Naive thymus-derived CD4-positive, alpha-beta T cell (primary cell): ENCODE measurements around the gene GAL3ST1. TPM values are rescaled to one million over a fixed set of nuclear protein-coding genes. Genes with fewer than 3 reads are reported as not detected.
"Not testable (repeated sequence)": the region's sequence is repeated elsewhere in the genome, so short reads cannot be mapped to it uniquely, and the experiment has no call there.

Source experiments
- ATAC-seq: fragments of 150-1000 bp; cut with Tn5 transposase; 2 replicates; pipeline ENCODE4 v1.10.0; 2021; ENCODE audit warnings: mild to moderate bottlenecking, moderate library complexity
- CTCF ChIA-PET: fragments of 350-600 bp; sonication (Branson Sonifier 250); formaldehyde crosslinking; loops from one replicate; lab custom pipeline; 2021; ENCODE audit warnings: antibody characterized with exemption; lab: Charles Lee
- POLR2A ChIA-PET: fragments of 350-600 bp; sonication (Branson Sonifier 250); formaldehyde crosslinking; loops from one replicate; lab custom pipeline; 2021; ENCODE audit warnings: antibody characterized with exemption, inconsistent platforms; lab: Charles Lee
- DNase-seq, 9 donors: peaks; one replicate each; pipeline versions ENCODE4 v3.0.0 to v3.0.0-alpha.2; 2020 to 2022; ENCODE audit warnings: mixed read lengths in 1 of 9
- H3K27ac ChIP-seq: one replicate; pipeline ENCODE4 v1.7.0; 2013; ENCODE audit warnings: mild to moderate bottlenecking, low read depth, low read length, moderate library complexity
- H3K27me3 ChIP-seq, 2 donors: one replicate each; pipeline ENCODE4 v1.7.0; 2013; ENCODE audit warnings: low read length in 2 of 2, mild to moderate bottlenecking in 2 of 2, moderate library complexity in 2 of 2; ENCODE audit not compliant: control insufficient read depth in 2 of 2, insufficient read depth in 2 of 2
- H3K36me3 ChIP-seq, 3 experiments: 1 replicate in 2 of 3; 2 replicates in 1 of 3; pipeline ENCODE4 v1.7.0; 2013; ENCODE audit warnings: low read length in 3 of 3, mild to moderate bottlenecking in 3 of 3, moderate library complexity in 1 of 3; ENCODE audit not compliant: insufficient read depth in 3 of 3, control insufficient read depth in 2 of 3
- H3K4me1 ChIP-seq, 2 donors: one replicate each; pipeline ENCODE4 v1.7.0; 2013; ENCODE audit warnings: low read length in 2 of 2, mild to moderate bottlenecking in 2 of 2, moderate library complexity in 1 of 2; ENCODE audit not compliant: control insufficient read depth in 2 of 2, insufficient read depth in 2 of 2
- H3K4me3 ChIP-seq: 2 replicates; pipeline ENCODE4 v1.7.0; 2013; ENCODE audit warnings: mild to moderate bottlenecking, low read length
- H3K9me3 ChIP-seq, 3 experiments: 1 replicate in 2 of 3; 2 replicates in 1 of 3; pipeline ENCODE4 v1.7.0; 2013; ENCODE audit warnings: low read length in 3 of 3; ENCODE audit not compliant: control insufficient read depth in 2 of 3
- H3K27ac Mint-ChIP-seq, 9 donors: one replicate each; pipeline ENCODE4 v1.8.0; 2020 to 2022; ENCODE audit warnings: mixed read lengths in 9 of 9, mild to moderate bottlenecking in 8 of 9, moderate library complexity in 5 of 9, inconsistent platforms in 2 of 9
- H3K27me3 Mint-ChIP-seq, 5 donors: one replicate each; pipeline ENCODE4 v1.8.0; 2021 to 2022; ENCODE audit warnings: mixed read lengths in 5 of 5, mild to moderate bottlenecking in 1 of 5
- H3K36me3 Mint-ChIP-seq, 5 donors: one replicate each; pipeline ENCODE4 v1.8.0; 2020 to 2022; ENCODE audit warnings: mixed read lengths in 5 of 5, mild to moderate bottlenecking in 3 of 5, inconsistent platforms in 1 of 5
- H3K4me1 Mint-ChIP-seq, 7 donors: one replicate each; pipeline ENCODE4 v1.8.0; 2020 to 2022; ENCODE audit warnings: mixed read lengths in 7 of 7, mild to moderate bottlenecking in 3 of 7, inconsistent platforms in 1 of 7
- H3K4me3 Mint-ChIP-seq, 10 donors: one replicate each; pipeline ENCODE4 v1.8.0; 2020 to 2022; ENCODE audit warnings: mild to moderate bottlenecking in 10 of 10, mixed read lengths in 10 of 10, moderate library complexity in 6 of 10, inconsistent platforms in 2 of 10
- H3K9me3 Mint-ChIP-seq, 11 donors: one replicate each; pipeline ENCODE4 v1.8.0; 2020 to 2022; ENCODE audit warnings: mixed read lengths in 11 of 11, mild to moderate bottlenecking in 4 of 11, inconsistent platforms in 1 of 11, moderate library complexity in 1 of 11
- intact Hi-C, 2 donors: fragments of 100-400 bp; cut with micrococcal nuclease; formaldehyde crosslinking; loops; one replicate each; pipeline ENCODE4 v1.15.1; 2023
- polyA plus RNA-seq, 2 donors: library from polyadenylated mRNA; unstranded; fragments of 300-500 nt; fragmentation: Illumina TruSeq; gene quantifications; one replicate each; pipeline ENCODE4 v1.2.3, GENCODE V29; 2021
- total RNA-seq, 6 experiments: library from RNA in 5 of 6; stranded (reverse) in 5 of 6; gene quantifications; 1 replicate in 5 of 6; 2 replicates in 1 of 6; pipeline ENCODE4 v1.2.3 and lab custom pipeline; 2021 to 2026

GAL3ST1 gene
- total and polyA plus RNA-seq, 7 experiments from 2014 or later: 0.21 to 4.8 (median 2.4) TPM; not detected in 2

GRCh38 chr22:30600921-30601320 is 26.5 kb upstream of the GAL3ST1 start:
- H3K36me3 Mint-ChIP-seq: no peaks in the 10 kb centered on the region
- CTCF ChIA-PET: interaction anchor here (0.6 to 1.1 kb wide), 4 partner anchors 12 to 1262 kb away, joined by 3 to 5 read pairs (median 4); no protein-coding TSS in a partner anchor
- ATAC-seq (peak; percentile 37), DNase-seq (no peak)
- no peaks in the 10 kb centered on the region for H3K36me3 ChIP-seq
- no peak overlapping the region for H3K27ac Mint-ChIP-seq
- no peak overlapping the region for H3K27ac ChIP-seq
- H3K27me3 ChIP-seq: no peaks in the 10 kb centered on the region
- no peak overlapping the region for H3K4me3 Mint-ChIP-seq
- intact Hi-C loops: no loop called here
- no peaks in the 10 kb centered on the region for H3K4me1 ChIP-seq
- POLR2A ChIA-PET: no interaction called here
- H3K4me1 Mint-ChIP-seq: peaks cover 9 to 15% (median 11%) of the 10 kb centered on the region in 7 donors
- peaks cover 0 to 3% (median 0%) of the 10 kb centered on the region in 11 donors for H3K9me3 Mint-ChIP-seq
- peaks cover 0 to 2% (median 0%) of the 10 kb centered on the region in 5 donors for H3K27me3 Mint-ChIP-seq
- H3K4me3 ChIP-seq: no peak overlapping the region
- H3K9me3 ChIP-seq: no peaks in the 10 kb centered on the region

DNA sequence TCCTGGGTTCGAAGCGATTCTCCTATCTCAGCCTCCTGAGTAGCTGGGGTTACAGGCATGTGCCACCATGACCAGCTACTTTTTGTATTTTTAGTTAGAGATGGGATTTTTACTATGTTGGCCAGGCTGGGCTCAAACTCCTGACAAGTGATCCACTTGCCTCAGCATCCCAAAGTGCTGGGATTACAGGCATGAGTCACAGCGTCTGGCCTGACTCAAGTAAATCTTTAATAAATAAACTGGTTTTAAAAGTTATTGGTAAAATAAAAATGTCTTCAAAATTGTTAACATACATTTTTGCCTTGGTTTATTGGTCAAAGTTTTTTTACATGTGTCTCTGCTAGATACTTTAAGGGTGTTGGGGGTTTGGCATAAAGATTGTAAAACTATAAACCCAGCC is 24.5 kb upstream of the GAL3ST1 start:
- Mint-ChIP-seq H3K4me1 (peaks cover 2 to 10% (median 4%) of the 10 kb centered on the region in 7 donors), H3K27ac (no peak overlapping the region), H3K27me3 (peaks cover 0 to 10% (median 0%) of the 10 kb centered on the region in 5 donors), H3K4me3 (no peak overlapping the region), H3K36me3 (no peaks in the 10 kb centered on the region), H3K9me3 (peaks cover 0 to 3% (median 0%) of the 10 kb centered on the region in 11 donors)
- no peak for ATAC-seq
- POLR2A ChIA-PET: no interaction called here
- CTCF ChIA-PET: no interaction called here
- intact Hi-C loops: no loop called here
- no peak overlapping the region for H3K27ac ChIP-seq
- DNase-seq: no peak
- H3K27me3 ChIP-seq: no peaks in the 10 kb centered on the region
- no peaks in the 10 kb centered on the region for H3K9me3 ChIP-seq
- H3K4me1 ChIP-seq: no peaks in the 10 kb centered on the region
- H3K4me3 ChIP-seq: no peak overlapping the region
- no peaks in the 10 kb centered on the region for H3K36me3 ChIP-seq

DNA sequence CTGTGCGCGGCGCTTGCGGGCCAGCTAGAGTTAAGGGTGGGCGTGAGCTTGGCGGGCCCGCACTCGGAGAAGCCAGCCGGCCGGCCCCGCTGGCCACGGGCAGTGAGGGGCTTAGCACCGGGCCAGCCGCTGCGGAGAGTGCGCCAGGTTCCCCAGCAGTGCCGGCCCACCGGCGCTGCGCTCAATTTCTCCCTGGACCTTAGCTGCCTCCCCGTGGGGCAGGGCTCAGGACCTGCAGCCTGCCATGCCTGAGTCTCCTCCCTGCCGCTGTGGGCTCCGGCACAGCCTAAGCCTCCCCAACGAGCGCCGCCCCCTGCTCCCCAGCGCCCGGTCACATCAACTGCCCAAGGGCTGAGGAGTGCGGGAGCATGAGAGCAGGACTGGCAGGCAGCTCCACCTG is 22.4 kb upstream of the GAL3ST1 start:
- H3K4me1 Mint-ChIP-seq: peaks cover under 1 to 4% (median under 1%) of the 10 kb centered on the region in 7 donors
- Histone ChIP-seq H3K27ac (no peak overlapping the region), H3K9me3 (no peaks in the 10 kb centered on the region), H3K4me1 (no peaks in the 10 kb centered on the region), H3K36me3 (no peaks in the 10 kb centered on the region), H3K4me3 (no peak overlapping the region), H3K27me3 (no peaks in the 10 kb centered on the region)
- H3K27me3 Mint-ChIP-seq: peaks cover 0 to 23% (median 0%) of the 10 kb centered on the region in 5 donors
- no peak for DNase-seq
- intact Hi-C loops: no loop called here
- no peak overlapping the region for H3K4me3 Mint-ChIP-seq
- no peaks in the 10 kb centered on the region for H3K36me3 Mint-ChIP-seq
- ATAC-seq: no peak
- H3K9me3 Mint-ChIP-seq: peaks cover 0 to 2% (median 0%) of the 10 kb centered on the region in 11 donors
- H3K27ac Mint-ChIP-seq: no peak overlapping the region
- ChIA-PET POLR2A (no interaction called here), CTCF (no interaction called here)

GRCh38 chr22:30596199-30596598 is 21.7 kb upstream of the GAL3ST1 start:
- Mint-ChIP-seq H3K4me3 (no peak overlapping the region), H3K9me3 (peaks cover 0 to 2% (median 0%) of the 10 kb centered on the region in 11 donors), H3K27me3 (peaks cover 0 to 23% (median 0%) of the 10 kb centered on the region in 5 donors), H3K4me1 (peaks cover 0 to 3% (median 0%) of the 10 kb centered on the region in 7 donors), H3K36me3 (no peaks in the 10 kb centered on the region), H3K27ac (no peak overlapping the region)
- intact Hi-C loops: no loop called here
- CTCF ChIA-PET: no interaction called here
- H3K27ac ChIP-seq: no peak overlapping the region
- peaks cover under 1 to 2% of the 10 kb centered on the region in 2 donors for H3K4me1 ChIP-seq
- ATAC-seq (no peak), DNase-seq (no peak)
- POLR2A ChIA-PET: no interaction called here
- H3K27me3 ChIP-seq: no peaks in the 10 kb centered on the region
- no peak overlapping the region for H3K4me3 ChIP-seq
- H3K9me3 ChIP-seq: no peaks in the 10 kb centered on the region
- no peaks in the 10 kb centered on the region for H3K36me3 ChIP-seq

DNA sequence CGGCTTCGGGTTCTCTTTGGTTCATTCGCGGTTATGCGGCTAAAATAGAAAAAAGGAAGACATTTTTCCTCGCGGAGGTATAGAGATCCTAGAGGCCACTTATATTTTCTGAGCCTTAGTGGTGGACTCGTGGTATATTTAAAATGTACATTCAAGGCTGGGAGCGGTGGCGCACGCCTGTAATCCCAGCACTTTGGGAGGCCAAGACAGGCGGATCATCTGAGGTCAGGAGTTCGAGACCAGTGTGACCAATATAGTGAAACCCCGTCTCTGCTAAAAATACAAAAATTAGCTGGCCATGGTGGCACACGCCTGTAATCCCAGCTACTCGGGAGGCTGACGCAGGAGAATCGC is 17.9 kb upstream of the GAL3ST1 start:
- H3K36me3 Mint-ChIP-seq, ATAC-seq, H3K4me3 Mint-ChIP-seq, CTCF ChIA-PET, H3K9me3 ChIP-seq, H3K27me3 ChIP-seq, H3K27ac Mint-ChIP-seq, DNase-seq, H3K9me3 Mint-ChIP-seq: not testable (repeated sequence)
- POLR2A ChIA-PET: interaction anchor here (1.1 to 2.2 kb wide), 4 partner anchors 12 to 349 kb away, joined by 4 to 8 read pairs (median 6); partner anchors contain the start of gene TCN2
- Histone ChIP-seq H3K27ac (peak overlapping the region; percentile 85), H3K4me1 (peaks cover 8 to 12% of the 10 kb centered on the region in 2 donors), H3K4me3 (peak overlapping the region; percentile 85), H3K36me3 (peaks cover 2 to 21% (median 6%) of the 10 kb centered on the region in 3 experiments)
- intact Hi-C loops: loop anchor here (1.0 to 5.0 kb wide), 25 partner anchors 14 to 1850 kb away; partner anchors contain the start of genes CHEK2 (in 2 of the 2), DEPDC5 (in 2 of the 2), DUSP18 (in 2 of the 2) and HSCB (in 2 of the 2)
- Mint-ChIP-seq H3K4me1 (peaks cover 0 to 12% (median 0%) of the 10 kb centered on the region in 7 donors), H3K27me3 (peaks cover 0 to 23% (median 0%) of the 10 kb centered on the region in 5 donors)

GRCh38 chr22:30591588-30592359 is 17.3 kb upstream of the GAL3ST1 start, which contains the start of gene PES1:
Gene PES1, minus strand, starts transcription at chr22:30591910. Its CDS starts 77 bp downstream, at chr22:30591833.
- ATAC-seq (peak; percentile 99), DNase-seq (peak; percentile 80 to 98 (median 96))
- Mint-ChIP-seq H3K36me3 (peaks cover 0 to 15% (median 6%) of the 10 kb centered on the region in 5 donors), H3K27me3 (peaks cover 0 to 23% (median 0%) of the 10 kb centered on the region in 5 donors), H3K27ac (no peak within 1 kb of the TSS), H3K9me3 (no peaks in the 10 kb centered on the region), H3K4me1 (peaks cover 0 to 12% (median 0%) of the 10 kb centered on the region in 7 donors), H3K4me3 (no peak within 1 kb of the TSS)
- ChIA-PET CTCF (interaction anchor here (0.6 to 1.6 kb wide), 2 partner anchors 42 to 120 kb away, joined by 3 read pairs; no protein-coding TSS in a partner anchor), POLR2A (interaction anchor here (0.8 to 2.2 kb wide), 5 partner anchors 11 to 349 kb away, joined by 3 to 8 read pairs (median 4); partner anchors contain the start of gene TCN2)
- peaks cover 8 to 12% of the 10 kb centered on the region in 2 donors for H3K4me1 ChIP-seq
- intact Hi-C loops: loop anchor here (1.0 to 5.0 kb wide), 25 partner anchors 15 to 1849 kb away; partner anchors contain the start of genes CHEK2 (in 2 of the 2), DEPDC5 (in 2 of the 2), DUSP18 (in 2 of the 2) and HSCB (in 2 of the 2)
- H3K4me3 ChIP-seq: peak within 1 kb of the TSS; percentile 85
- no peaks in the 10 kb centered on the region for H3K9me3 ChIP-seq
- H3K27me3 ChIP-seq: no peaks in the 10 kb centered on the region
- peak within 1 kb of the TSS; percentile 85 for H3K27ac ChIP-seq
- H3K36me3 ChIP-seq: peaks cover 4 to 27% (median 12%) of the 10 kb centered on the region in 3 experiments
